ENCODE measurements around the gene EPB41L1.

EPB41L1 gene

GRCh38 chr20:36162272-36162966, 7.9 kb downstream of the EPB41L1 start:
- H3K4me3 ChIP-seq (ENCODE audit: low read depth, low read length), result no peak overlapping the region
- TF ChIP-seq CTCF (IDR thresholded peaks at IDR 0.05; ENCODE audit: borderline replicate concordance, insufficient read depth, low read depth, low read length), result no peak

GRCh38 chr20:36167902-36168503, 13.5 kb downstream of the EPB41L1 start:
- TF ChIP-seq CTCF (IDR thresholded peaks at IDR 0.05; ENCODE audit: borderline replicate concordance, insufficient read depth, low read depth, low read length), result no peak
- H3K4me3 ChIP-seq (ENCODE audit: low read depth, low read length), result no peak overlapping the region

GRCh38 chr20:36170542-36171215, 16.1 kb downstream of the EPB41L1 start:
- H3K4me3 ChIP-seq (ENCODE audit: low read depth, low read length), result no peak overlapping the region
- no peak for TF ChIP-seq CTCF (IDR thresholded peaks at IDR 0.05; ENCODE audit: borderline replicate concordance, insufficient read depth, low read depth, low read length)

- no peak for TF ChIP-seq CTCF (IDR thresholded peaks at IDR 0.05; ENCODE audit: borderline replicate concordance, insufficient read depth, low read depth, low read length)
- H3K4me3 ChIP-seq (ENCODE audit: low read depth, low read length), result no peak overlapping the region
These were observed 19.0 kb downstream of the EPB41L1 start for GRCh38 chr20:36173451-36173933.

- no peak overlapping the region for H3K4me3 ChIP-seq (ENCODE audit: low read depth, low read length)
- TF ChIP-seq CTCF (IDR thresholded peaks at IDR 0.05; ENCODE audit: borderline replicate concordance, insufficient read depth, low read depth, low read length), result no peak
These were observed 20.5 kb downstream of the EPB41L1 start for GRCh38 chr20:36175016-36175415.

- TF ChIP-seq CTCF (IDR thresholded peaks at IDR 0.05; ENCODE audit: borderline replicate concordance, insufficient read depth, low read depth, low read length), result no peak
- no peak overlapping the region for H3K4me3 ChIP-seq (ENCODE audit: low read depth, low read length)
These were observed 21.0 kb downstream of the EPB41L1 start for GRCh38 chr20:36175475-36175995.

All from GM12875 (cell line).